Progenitor cell of endocrine pancreas (in vitro differentiated cells): ENCODE data around the gene EVX1. TPM values are rescaled to one million over a fixed set of nuclear protein-coding genes. Genes with fewer than 3 reads are reported as not detected.

Experiments
- DNase-seq: peaks from one replicate; pipeline ENCODE4 v3.0.0; 2021; ENCODE audit warnings: low spot score; ENCODE audit not compliant: unreplicated experiment
- H3K27ac Mint-ChIP-seq: 2 replicates; pipeline ENCODE4 v1.8.0; 2021; ENCODE audit warnings: mild to moderate bottlenecking, moderate library complexity, mixed read lengths
- H3K27me3 Mint-ChIP-seq: 2 replicates; pipeline ENCODE4 v1.8.0; 2021; ENCODE audit warnings: mixed read lengths
- H3K36me3 Mint-ChIP-seq: 2 replicates; pipeline ENCODE4 v1.8.0; 2022; ENCODE audit warnings: mixed read lengths; ENCODE audit not compliant: insufficient read depth
- H3K4me1 Mint-ChIP-seq: 2 replicates; pipeline ENCODE4 v1.8.0; 2021; ENCODE audit warnings: low read depth, mixed read lengths
- H3K4me3 Mint-ChIP-seq: 2 replicates; pipeline ENCODE4 v1.8.0; 2021; ENCODE audit warnings: low read depth, mild to moderate bottlenecking, moderate library complexity, mixed read lengths
- H3K9me3 Mint-ChIP-seq: 2 replicates; pipeline ENCODE4 v1.8.0; 2021; ENCODE audit warnings: low read depth, mixed read lengths
- long read RNA-seq: library from polyadenylated mRNA; unstranded; transcript quantifications from one replicate; pipeline ENCODE4 v2.0.0, GENCODE V29; 2020
- total RNA-seq: library from RNA; stranded (reverse); gene quantifications from 2 replicates; pipeline ENCODE4 v1.2.1, GENCODE V29; 2021
- TF ChIP-seq, protein P1 (sequence below): fragments of 200-600 bp; sonication (generic); IDR thresholded peaks from one replicate; pipeline ENCODE4 v1.5.0; 2021; ENCODE audit warnings: antibody characterized with exemption, mild to moderate bottlenecking; ENCODE audit not compliant: unreplicated experiment

EVX1 gene
- not detected in 2 replicates for total RNA-seq
- long read RNA-seq: 0 reads

GRCh38 chr7:27242555-27243339 lies at the start of gene EVX1:
TSS of gene EVX1 (plus strand) at chr7:27242802. CDS start at chr7:27243031, 229 bp downstream.
- Mint-ChIP-seq H3K4me1 (peaks cover 6% of the 10 kb centered on the region), H3K27me3 (peaks cover 94% of the 10 kb centered on the region), H3K36me3 (no peaks in the 10 kb centered on the region), H3K4me3 (no peak within 1 kb of the TSS), H3K27ac (peak within 1 kb of the TSS; percentile 38), H3K9me3 (no peaks in the 10 kb centered on the region)
- TF ChIP-seq, protein P1, sequence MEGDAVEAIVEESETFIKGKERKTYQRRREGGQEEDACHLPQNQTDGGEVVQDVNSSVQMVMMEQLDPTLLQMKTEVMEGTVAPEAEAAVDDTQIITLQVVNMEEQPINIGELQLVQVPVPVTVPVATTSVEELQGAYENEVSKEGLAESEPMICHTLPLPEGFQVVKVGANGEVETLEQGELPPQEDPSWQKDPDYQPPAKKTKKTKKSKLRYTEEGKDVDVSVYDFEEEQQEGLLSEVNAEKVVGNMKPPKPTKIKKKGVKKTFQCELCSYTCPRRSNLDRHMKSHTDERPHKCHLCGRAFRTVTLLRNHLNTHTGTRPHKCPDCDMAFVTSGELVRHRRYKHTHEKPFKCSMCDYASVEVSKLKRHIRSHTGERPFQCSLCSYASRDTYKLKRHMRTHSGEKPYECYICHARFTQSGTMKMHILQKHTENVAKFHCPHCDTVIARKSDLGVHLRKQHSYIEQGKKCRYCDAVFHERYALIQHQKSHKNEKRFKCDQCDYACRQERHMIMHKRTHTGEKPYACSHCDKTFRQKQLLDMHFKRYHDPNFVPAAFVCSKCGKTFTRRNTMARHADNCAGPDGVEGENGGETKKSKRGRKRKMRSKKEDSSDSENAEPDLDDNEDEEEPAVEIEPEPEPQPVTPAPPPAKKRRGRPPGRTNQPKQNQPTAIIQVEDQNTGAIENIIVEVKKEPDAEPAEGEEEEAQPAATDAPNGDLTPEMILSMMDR: no peak
- DNase-seq: no peak

GRCh38 chr7:27193335-27194001 lies 49.1 kb upstream of the EVX1 start:
- no peak for DNase-seq
- Mint-ChIP-seq H3K36me3 (no peaks in the 10 kb centered on the region), H3K9me3 (no peaks in the 10 kb centered on the region), H3K27ac (no peak overlapping the region), H3K4me1 (peaks cover 2% of the 10 kb centered on the region), H3K27me3 (peaks cover 96% of the 10 kb centered on the region), H3K4me3 (no peak overlapping the region)
- TF ChIP-seq, protein P1: no peak

- no peak for DNase-seq
- TF ChIP-seq, protein P1: no peak
- no peaks in the 10 kb centered on the region for H3K9me3 Mint-ChIP-seq
- H3K36me3 Mint-ChIP-seq: no peaks in the 10 kb centered on the region
- no peaks in the 10 kb centered on the region for H3K4me1 Mint-ChIP-seq
- no peak overlapping the region for H3K4me3 Mint-ChIP-seq
- peaks cover 96% of the 10 kb centered on the region for H3K27me3 Mint-ChIP-seq
- H3K27ac Mint-ChIP-seq: no peak overlapping the region
Observed at GRCh38 chr7:27194002-27194352, 48.6 kb upstream of the EVX1 start.

GRCh38 chr7:27194686-27195379 lies 47.8 kb upstream of the EVX1 start:
- Mint-ChIP-seq H3K9me3 (no peaks in the 10 kb centered on the region), H3K4me1 (no peaks in the 10 kb centered on the region), H3K36me3 (no peaks in the 10 kb centered on the region), H3K4me3 (no peak overlapping the region), H3K27ac (no peak overlapping the region), H3K27me3 (peaks cover 92% of the 10 kb centered on the region)
- TF ChIP-seq, protein P1: no peak
- no peak for DNase-seq

- DNase-seq: peak; percentile 80
- Mint-ChIP-seq H3K27me3 (peaks cover 90% of the 10 kb centered on the region), H3K36me3 (no peaks in the 10 kb centered on the region), H3K9me3 (no peaks in the 10 kb centered on the region), H3K4me3 (no peak overlapping the region), H3K27ac (no peak overlapping the region), H3K4me1 (peaks cover 4% of the 10 kb centered on the region)
- TF ChIP-seq, protein P1: peak; percentile 93
Observed at GRCh38 chr7:27196287-27196767, 46.3 kb upstream of the EVX1 start.
